ENCODE measurements around the gene CYLD. TPM values are rescaled to one million over a fixed set of nuclear protein-coding genes. Genes with fewer than 3 reads are reported as not detected.
A peak's percentile ranks its signal among the peaks of the same experiment; 100 is the strongest.

CYLD gene
- total RNA-seq, 3 donors from 2014 or later, result 40.6 to 62.9 (median 43.4) TPM

GRCh38 chr16:50802000-50802399, 60.1 kb downstream of the CYLD start:
- Histone ChIP-seq H3K36me3 (no peaks in the 10 kb centered on the region), H3K4me1 (no peaks in the 10 kb centered on the region), H3K27me3 (no peaks in the 10 kb centered on the region), H3K4me3 (no peak overlapping the region), H3K9me3 (no peaks in the 10 kb centered on the region), H3K27ac (no peak overlapping the region)
- no peak for DNase-seq (ENCODE audit: low spot score in 2 of 2)
- intact Hi-C loops (cut with DNase I; ENCODE audit: low total_unique reads), result no loop called here
- TF ChIP-seq CTCF (IDR thresholded peaks at IDR 0.05), result no peak
- no peak for TF ChIP-seq POLR2A (IDR thresholded peaks at IDR 0.05)
- no peak for TF ChIP-seq POLR2AphosphoS5 (IDR thresholded peaks at IDR 0.05)

- H3K4me3 ChIP-seq, result no peak overlapping the region
- intact Hi-C loops (cut with DNase I; ENCODE audit: low total_unique reads), result no loop called here
- no peaks in the 10 kb centered on the region for H3K27me3 ChIP-seq
- H3K4me1 ChIP-seq, result no peaks in the 10 kb centered on the region
- H3K9me3 ChIP-seq, result no peaks in the 10 kb centered on the region
- TF ChIP-seq CTCF (IDR thresholded peaks at IDR 0.05) (no peak), POLR2AphosphoS5 (IDR thresholded peaks at IDR 0.05) (no peak), POLR2A (IDR thresholded peaks at IDR 0.05) (no peak)
- H3K27ac ChIP-seq, result no peak overlapping the region
- H3K36me3 ChIP-seq, result no peaks in the 10 kb centered on the region
- DNase-seq (ENCODE audit: low spot score in 2 of 2), result no peak
Observed at GRCh38 chr16:50802961-50803360, 61.1 kb downstream of the CYLD start.

GRCh38 chr16:50804290-50804907, 62.5 kb downstream of the CYLD start:
- H3K36me3 ChIP-seq, result no peaks in the 10 kb centered on the region
- H3K27ac ChIP-seq, result no peak overlapping the region
- no peak for DNase-seq (ENCODE audit: low spot score in 2 of 2)
- no peaks in the 10 kb centered on the region for H3K9me3 ChIP-seq
- intact Hi-C loops (cut with DNase I; ENCODE audit: low total_unique reads), result no loop called here
- H3K4me3 ChIP-seq, result no peak overlapping the region
- H3K27me3 ChIP-seq, result no peaks in the 10 kb centered on the region
- TF ChIP-seq CTCF (IDR thresholded peaks at IDR 0.05), result no peak
- no peak for TF ChIP-seq POLR2AphosphoS5 (IDR thresholded peaks at IDR 0.05)
- TF ChIP-seq POLR2A (IDR thresholded peaks at IDR 0.05), result no peak
- no peaks in the 10 kb centered on the region for H3K4me1 ChIP-seq

GRCh38 chr16:50806099-50807062, 64.5 kb downstream of the CYLD start:
- H3K9me3 ChIP-seq, result no peaks in the 10 kb centered on the region
- H3K36me3 ChIP-seq, result no peaks in the 10 kb centered on the region
- no peaks in the 10 kb centered on the region for H3K27me3 ChIP-seq
- no peaks in the 10 kb centered on the region for H3K4me1 ChIP-seq
- peak; percentile 75 to 82 for DNase-seq (ENCODE audit: low spot score in 2 of 2)
- H3K27ac ChIP-seq, result peak overlapping the region; percentile 29 to 31
- H3K4me3 ChIP-seq, result peak overlapping the region; percentile 8 to 48 (median 37)
- TF ChIP-seq POLR2A (IDR thresholded peaks at IDR 0.05) (no peak), CTCF (IDR thresholded peaks at IDR 0.05) (peak; percentile 51 to 93 (median 86))
- intact Hi-C loops (cut with DNase I; ENCODE audit: low total_unique reads), result no loop called here
